Measurements from ENCODE around the gene ITPR3.

ITPR3 gene

GRCh38 chr6:33704215-33705066 is 83.3 kb downstream of the ITPR3 start:
- no peak for DNase-seq

GRCh38 chr6:33705268-33705885 is 84.3 kb downstream of the ITPR3 start:
- no peak for DNase-seq

- DNase-seq = no peak
Measured at GRCh38 chr6:33705955-33706725, 85.0 kb downstream of the ITPR3 start.

- no peak for DNase-seq
Measured at GRCh38 chr6:33707771-33708170, 86.6 kb downstream of the ITPR3 start.

GRCh38 chr6:33708516-33709204 is 87.5 kb downstream of the ITPR3 start:
- no peak for DNase-seq

- DNase-seq = no peak
Measured at GRCh38 chr6:33709605-33710295, 88.6 kb downstream of the ITPR3 start.

- no peak for DNase-seq
Measured at GRCh38 chr6:33710296-33711121, 89.4 kb downstream of the ITPR3 start.

GRCh38 chr6:33711140-33712129 is 90.3 kb downstream of the ITPR3 start, which contains the start of gene UQCC2:
TSS of gene UQCC2 (minus strand) at chr6:33711700. CDS start at chr6:33711686, 14 bp downstream.
- peak; percentile 94 to 95 for DNase-seq

- DNase-seq = no peak
Measured at GRCh38 chr6:33712914-33713313, 91.8 kb downstream of the ITPR3 start.

- DNase-seq = no peak
Measured at GRCh38 chr6:33713786-33714185, 92.7 kb downstream of the ITPR3 start.

GRCh38 chr6:33714385-33715040 is 93.4 kb downstream of the ITPR3 start:
- peak in 1 of 2 donors; percentile 78 for DNase-seq

GRCh38 chr6:33716379-33716778 is 95.3 kb downstream of the ITPR3 start:
- no peak for DNase-seq

- DNase-seq = no peak
Measured at GRCh38 chr6:33716890-33717632, 95.9 kb downstream of the ITPR3 start.

GRCh38 chr6:33717934-33718455 is 96.9 kb downstream of the ITPR3 start:
- DNase-seq = no peak

GRCh38 chr6:33718713-33719112 is 97.6 kb downstream of the ITPR3 start:
- peak in 1 of 2 donors; percentile 5 for DNase-seq

GRCh38 chr6:33719326-33719987 is 98.3 kb downstream of the ITPR3 start:
- DNase-seq = no peak

- no peak for DNase-seq
Measured at GRCh38 chr6:33720998-33721397, 99.9 kb downstream of the ITPR3 start.

GRCh38 chr6:33721508-33721907 is 100.4 kb downstream of the ITPR3 start:
- DNase-seq = no peak

All from bone marrow (tissue), 2 donors.